Calu3 (cell line): Measurements from ENCODE around the gene ZNF574. TPM values are rescaled to one million over a fixed set of nuclear protein-coding genes. Genes with fewer than 3 reads are reported as not detected.
"Not testable (repeated sequence)": the region's sequence is repeated elsewhere in the genome, so short reads cannot be mapped to it uniquely, and the experiment has no call there.

Source experiments
- BruUV-seq: library from RNA; stranded (reverse); fragments of 400-500 nt; replicated peaks from 2 replicates; lab custom pipeline; 2021; lab: Mats Ljungman, UMichigan
- CTCF ChIA-PET: fragments of 300-600 bp; sonication (Branson Sonifier 250); formaldehyde crosslinking; loops from one replicate; lab custom pipeline; 2022; ENCODE audit warnings: antibody characterized with exemption; lab: Charles Lee
- DNase-seq: peaks from one replicate; pipeline ENCODE4 v3.0.0; 2022
- H3K27ac Mint-ChIP-seq: one replicate; pipeline ENCODE4 v1.8.0; 2022; ENCODE audit warnings: mixed read lengths; ENCODE audit not compliant: unreplicated experiment
- H3K27me3 Mint-ChIP-seq: one replicate; pipeline ENCODE4 v1.8.0; 2022; ENCODE audit warnings: mixed read lengths; ENCODE audit not compliant: unreplicated experiment
- H3K36me3 Mint-ChIP-seq: one replicate; pipeline ENCODE4 v1.8.0; 2022; ENCODE audit warnings: mild to moderate bottlenecking, moderate library complexity, mixed read lengths; ENCODE audit not compliant: insufficient read depth, unreplicated experiment
- H3K4me1 Mint-ChIP-seq: one replicate; pipeline ENCODE4 v1.8.0; 2022; ENCODE audit warnings: mild to moderate bottlenecking, low read depth, mixed read lengths; ENCODE audit not compliant: unreplicated experiment
- H3K4me3 Mint-ChIP-seq: one replicate; pipeline ENCODE4 v1.8.0; 2022; ENCODE audit warnings: mild to moderate bottlenecking, low read depth, moderate library complexity, mixed read lengths; ENCODE audit not compliant: unreplicated experiment
- H3K9me3 Mint-ChIP-seq: one replicate; pipeline ENCODE4 v1.8.0; 2022; ENCODE audit warnings: low read depth, mixed read lengths; ENCODE audit not compliant: unreplicated experiment
- CTCF ChIP-seq: fragments of 200-600 bp; IDR thresholded peaks from one replicate; pipeline ENCODE4 v1.8.0; 2022; ENCODE audit warnings: antibody characterized with exemption; ENCODE audit not compliant: unreplicated experiment
- intact Hi-C: fragments of 100-400 bp; cut with micrococcal nuclease; formaldehyde crosslinking; loops from one replicate; pipeline ENCODE4 v1.10.0; 2022; ENCODE audit not compliant: unreplicated experiment
- total RNA-seq: library from RNA; stranded (reverse); gene quantifications from 2 replicates; pipeline ENCODE4 v1.2.3, GENCODE V29; 2022

The ZNF574 gene
- total RNA-seq, 1 experiment from 2014 or later = 22.0 TPM

- no peak for TF ChIP-seq CTCF
These were observed 22.8 kb downstream of the ZNF574 start for GRCh38 chr19:42098781-42099180.

DNA sequence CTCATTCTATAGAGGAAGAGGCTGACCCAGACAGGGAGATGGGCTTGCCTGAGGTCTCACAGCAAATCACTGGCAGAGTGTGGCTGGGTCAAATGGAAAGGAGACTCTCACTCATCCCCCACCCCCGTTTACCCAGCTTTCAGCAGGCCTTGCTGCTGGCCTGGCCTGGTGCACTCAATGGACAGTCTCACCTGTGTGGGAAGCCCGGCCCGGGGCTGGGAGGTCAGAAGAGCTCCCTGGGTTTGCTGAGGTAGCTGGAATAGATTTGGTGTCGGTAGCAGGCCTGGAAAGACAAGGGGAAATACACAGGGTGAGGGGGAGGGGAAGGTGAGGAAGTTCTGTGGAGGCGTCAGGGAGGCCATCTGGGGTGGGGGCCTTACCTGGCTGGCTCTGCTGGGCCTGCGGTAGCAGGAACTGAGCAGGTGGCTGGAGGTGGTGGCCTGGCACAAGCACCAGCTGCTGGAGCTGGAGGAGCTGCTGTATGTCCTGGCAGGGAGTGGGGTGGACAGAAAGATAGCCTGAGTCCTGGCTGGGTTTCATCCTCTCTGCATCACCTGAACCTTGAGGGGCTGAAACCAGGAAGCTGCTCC lies 23.5 kb downstream of the ZNF574 start:
- no peak for TF ChIP-seq CTCF
- DNase-seq = no peak
- no TSS peak for BruUV-seq
- H3K27me3 Mint-ChIP-seq = peaks cover 2% of the 10 kb centered on the region
- intact Hi-C loops = loop anchor here (10.0 kb wide), 1 partner anchor 105 kb away; the partner anchor contains the start of gene ATP1A3
- H3K36me3 Mint-ChIP-seq = no peaks in the 10 kb centered on the region
- H3K27ac Mint-ChIP-seq = no peak overlapping the region
- H3K4me1 Mint-ChIP-seq = no peaks in the 10 kb centered on the region
- CTCF ChIA-PET = interaction anchor here (0.6 to 0.7 kb wide), 2 partner anchors 27 to 109 kb away, joined by 3 read pairs; no protein-coding TSS in a partner anchor
- H3K4me3 Mint-ChIP-seq = no peak overlapping the region
- H3K9me3 Mint-ChIP-seq = no peaks in the 10 kb centered on the region

More at GRCh38 chr19:42098781-42099180, 22.8 kb downstream of the ZNF574 start:
- Mint-ChIP-seq H3K4me1 (no peaks in the 10 kb centered on the region), H3K27ac (no peak overlapping the region), H3K36me3 (no peaks in the 10 kb centered on the region), H3K27me3 (no peaks in the 10 kb centered on the region), H3K9me3 (no peaks in the 10 kb centered on the region), H3K4me3 (no peak overlapping the region)
- intact Hi-C loops = loop anchor here (10.0 kb wide), 1 partner anchor 104 kb away; the partner anchor contains the start of gene ATP1A3
- no TSS peak for BruUV-seq
- CTCF ChIA-PET = interaction anchor here (0.6 kb wide), 1 partner anchor 108 kb away, joined by 3 read pairs; no protein-coding TSS in a partner anchor
- no peak for DNase-seq

DNA sequence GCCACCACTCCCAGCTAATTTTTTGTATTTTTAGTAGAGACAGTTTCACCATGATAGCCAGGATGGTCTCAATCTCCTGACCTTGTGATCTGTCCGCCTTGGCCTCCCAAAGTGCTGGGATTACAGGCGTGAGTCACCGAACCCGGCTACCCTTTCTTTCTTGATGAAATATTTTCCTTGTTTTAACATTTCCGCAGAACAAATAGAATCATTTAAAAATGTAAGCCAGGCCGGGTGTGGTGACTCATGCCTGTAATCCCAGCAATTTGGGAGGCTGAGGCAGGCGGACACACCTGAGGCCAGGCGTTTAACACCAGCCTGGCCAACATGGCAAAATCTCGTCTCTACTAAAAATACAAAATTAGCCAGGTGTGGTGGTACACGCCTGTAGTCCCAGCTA lies 24.3 kb downstream of the ZNF574 start:
- intact Hi-C loops = loop anchor here (10.0 kb wide), 1 partner anchor 225 kb away; the partner anchor contains the start of gene MEGF8
- H3K4me3 Mint-ChIP-seq, H3K4me1 Mint-ChIP-seq, CTCF ChIA-PET, H3K27ac Mint-ChIP-seq, BruUV-seq, H3K9me3 Mint-ChIP-seq, DNase-seq, H3K36me3 Mint-ChIP-seq: not testable (repeated sequence)
- H3K27me3 Mint-ChIP-seq = peaks cover 10% of the 10 kb centered on the region

GRCh38 chr19:42102877-42103276 lies 26.9 kb downstream of the ZNF574 start:
- intact Hi-C loops = loop anchor here (10.0 kb wide), 1 partner anchor 222 kb away; the partner anchor contains the start of gene MEGF8
- Mint-ChIP-seq H3K36me3 (no peaks in the 10 kb centered on the region), H3K27ac (no peak overlapping the region), H3K4me3 (no peak overlapping the region), H3K9me3 (no peaks in the 10 kb centered on the region), H3K27me3 (peaks cover 37% of the 10 kb centered on the region), H3K4me1 (no peaks in the 10 kb centered on the region)
- no peak for DNase-seq
- no peak for TF ChIP-seq CTCF
- BruUV-seq = no TSS peak
- CTCF ChIA-PET = no interaction called here

- Mint-ChIP-seq H3K36me3 (no peaks in the 10 kb centered on the region), H3K9me3 (no peaks in the 10 kb centered on the region), H3K4me1 (peaks cover 8% of the 10 kb centered on the region), H3K27me3 (peaks cover 39% of the 10 kb centered on the region), H3K27ac (no peak overlapping the region), H3K4me3 (no peak overlapping the region)
- TF ChIP-seq CTCF = no peak
- DNase-seq = no peak
- intact Hi-C loops = loop anchor here (10.0 kb wide), 1 partner anchor 219 kb away; the partner anchor contains the start of gene MEGF8
- no TSS peak for BruUV-seq
- CTCF ChIA-PET = no interaction called here
These were observed 29.4 kb downstream of the ZNF574 start for GRCh38 chr19:42105368-42105767.
